Sciatic nerve (tissue), 2 donors: ENCODE measurements around the gene GAPT. TPM values are rescaled to one million over a fixed set of nuclear protein-coding genes. Genes with fewer than 3 reads are reported as not detected.

Experiments
- ATAC-seq: fragments of 200-7000 bp; cut with Tn5 transposase; one replicate; pipeline ENCODE4 v1.9.1; 2020; ENCODE audit warnings: mild to moderate bottlenecking, moderate library complexity
- DNase-seq: peaks from one replicate; pipeline ENCODE4 v3.0.0-alpha.2; 2020; ENCODE audit warnings: low spot score
- intact Hi-C: fragments of 100-400 bp; cut with DNase I; formaldehyde crosslinking; loops from one replicate; pipeline ENCODE4 v1.14.2; 2022
- total RNA-seq: library from RNA; stranded (reverse); fragmentation: NEBNext Ultra II Directional; extraction: Animal tissue kit (Norgen Biotek cat#: 25700); gene quantifications from one replicate; pipeline ENCODE4 v1.2.1, GENCODE V29; 2021
- donor health status: DM: no; HTN: no; CAD: no.
- donor health status: DM: no; HTN: no; CAD: no.

GAPT gene
- total RNA-seq = 2.9 TPM

DNA sequence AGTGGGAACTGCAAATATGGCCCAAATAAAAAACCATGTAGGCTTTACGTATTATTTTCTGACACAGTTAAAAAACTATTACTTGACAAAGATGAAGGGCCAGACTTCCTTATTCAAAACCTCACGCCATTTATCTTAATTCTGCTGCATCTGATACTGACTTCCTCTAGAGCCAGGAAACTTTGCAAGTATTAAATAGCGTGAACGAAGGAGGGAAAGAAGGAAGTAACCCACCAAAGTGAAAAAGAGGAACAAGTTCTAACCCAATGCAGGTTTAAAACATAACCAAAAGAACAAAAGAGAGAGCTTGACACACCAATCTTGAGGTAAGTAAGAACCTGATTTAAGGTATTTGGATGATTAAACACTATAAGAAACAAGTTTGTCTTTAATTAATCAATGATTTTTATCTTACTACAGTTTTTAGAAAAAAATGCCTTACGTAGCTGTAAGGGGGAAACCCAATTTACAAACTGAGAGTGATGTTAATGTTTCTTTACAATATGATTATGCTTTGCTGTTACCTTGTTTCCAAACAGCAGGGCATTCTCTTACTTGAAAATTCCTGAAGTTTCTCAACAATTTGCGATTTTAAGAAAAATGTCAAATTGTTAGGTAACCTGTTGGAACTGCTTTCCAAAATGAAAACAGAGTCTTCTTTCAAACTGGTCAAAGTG lies at the start of gene GAPT:
GAPT (plus strand) TSS at position 220 of the 677 bp plus-strand sequence. CDS start 3,102 bp downstream, outside the sequence.
- intact Hi-C loops = no loop called here
- ATAC-seq = peak; percentile 62
- no peak for DNase-seq

DNA sequence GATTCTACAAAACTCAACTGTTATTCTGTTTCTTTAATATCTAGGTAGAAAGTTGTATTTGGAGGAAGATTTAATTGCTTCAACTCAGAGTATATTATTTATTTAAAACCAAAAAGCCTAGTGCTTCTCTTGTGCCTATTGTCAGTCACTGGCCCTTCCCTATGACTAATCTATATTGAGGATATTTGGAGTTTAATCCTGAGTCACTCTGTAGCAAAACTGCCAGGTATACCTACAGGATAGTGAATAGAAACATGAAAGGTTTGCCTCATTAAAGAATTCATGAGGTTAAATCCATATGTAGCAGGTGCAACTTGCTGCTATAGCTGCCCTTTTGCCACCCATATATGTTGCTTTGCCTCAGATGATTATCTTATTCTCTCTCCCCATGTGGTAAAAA lies 46.4 kb upstream of the GAPT start:
- intact Hi-C loops = no loop called here
- ATAC-seq (no peak), DNase-seq (no peak)

DNA sequence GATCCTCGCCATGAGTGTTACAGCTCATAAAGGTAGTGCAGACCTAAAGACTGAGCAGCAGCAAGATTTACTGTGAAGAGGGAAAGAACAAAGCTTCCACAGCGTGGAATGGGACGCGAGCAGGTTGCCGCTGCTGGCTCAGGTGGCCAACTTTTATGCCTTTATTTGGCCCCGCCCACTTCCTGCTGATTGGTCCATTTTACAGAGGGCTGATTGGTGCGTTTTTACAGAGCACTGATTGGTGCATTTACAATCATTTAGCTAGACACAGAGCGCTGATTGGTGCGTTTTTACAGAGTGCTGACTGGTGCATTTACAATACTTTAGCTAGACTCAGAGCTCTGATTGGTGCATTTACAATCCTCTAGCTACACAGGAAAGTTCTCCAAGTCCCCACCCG lies 45.2 kb upstream of the GAPT start:
- intact Hi-C loops = no loop called here
- ATAC-seq (no peak), DNase-seq (no peak)

DNA sequence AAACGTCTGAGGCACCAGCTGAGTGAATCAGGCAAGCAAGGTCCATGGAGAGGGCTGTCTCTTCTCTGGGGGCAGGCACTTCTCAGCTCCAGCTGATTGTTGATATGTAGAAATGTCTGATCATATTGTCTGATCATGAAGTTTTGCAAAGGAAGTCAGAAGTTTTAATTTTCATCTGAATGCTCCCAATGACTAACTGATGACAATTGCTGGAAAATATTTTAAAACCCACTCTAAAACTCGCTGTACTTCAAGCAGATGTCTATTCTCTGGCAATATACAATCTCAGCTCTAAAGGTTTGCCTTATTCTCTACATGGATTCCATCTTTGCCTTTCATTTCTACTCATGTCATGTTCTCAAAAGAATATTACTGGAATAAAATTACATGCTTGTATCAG lies 44.0 kb upstream of the GAPT start:
- no peak for DNase-seq
- ATAC-seq = no peak
- intact Hi-C loops = no loop called here

DNA sequence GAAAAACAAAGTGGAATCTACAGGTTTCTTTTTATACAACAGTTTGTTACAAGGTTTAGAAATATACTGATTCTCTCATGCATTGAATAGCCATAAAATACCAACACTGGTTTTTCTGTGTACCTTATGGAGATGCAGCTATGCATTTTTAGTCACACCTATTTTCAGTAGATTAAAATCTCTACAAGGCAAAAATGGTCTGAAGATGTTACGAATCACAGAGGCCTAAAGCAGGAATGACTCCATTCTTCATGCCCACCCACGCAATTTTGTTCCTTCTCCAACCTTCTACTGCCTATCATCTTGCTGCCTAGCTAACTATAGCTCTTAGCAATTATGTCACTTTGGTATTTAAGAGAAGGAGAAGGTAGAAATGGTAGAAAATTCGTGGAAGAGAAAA lies 41.2 kb upstream of the GAPT start:
- DNase-seq = no peak
- intact Hi-C loops = no loop called here
- no peak for ATAC-seq

DNA sequence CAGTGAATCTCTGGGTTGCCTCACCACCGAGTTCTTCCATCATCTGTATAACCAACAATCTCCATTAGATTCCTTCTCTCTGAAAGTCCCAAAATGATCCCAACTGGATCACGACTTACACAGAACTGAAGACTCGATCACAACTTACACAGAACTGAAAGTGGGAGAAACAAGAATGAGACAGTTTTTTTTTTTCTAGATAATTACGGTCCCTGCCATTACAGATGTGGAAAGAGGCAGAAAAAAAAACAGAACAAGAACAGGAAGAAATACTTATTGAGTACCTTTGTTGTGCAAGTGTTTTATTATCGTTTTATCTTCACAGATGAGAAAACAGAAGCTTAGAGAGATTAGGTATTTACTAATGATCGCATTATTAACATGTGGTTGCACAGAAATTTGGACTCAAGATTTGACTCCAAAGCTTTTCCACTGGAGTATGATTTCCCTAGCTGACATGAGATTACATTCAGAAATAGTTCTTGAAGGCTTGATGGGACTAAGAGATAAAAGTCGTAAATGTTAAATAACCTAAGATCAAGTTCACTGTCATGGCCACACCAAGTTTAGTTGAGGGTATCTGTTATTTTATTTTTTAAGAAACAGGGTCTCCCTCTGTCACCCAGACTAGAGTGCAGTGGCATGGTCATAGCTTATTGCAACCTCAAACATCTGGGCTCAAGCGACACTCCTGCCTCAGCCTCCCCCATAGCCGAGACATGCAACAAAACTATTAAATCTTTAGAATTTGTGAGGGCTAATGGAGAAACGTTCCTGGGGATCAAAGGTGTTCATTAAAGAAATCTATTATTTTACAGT lies 40.2 kb upstream of the GAPT start:
- ATAC-seq (no peak), DNase-seq (no peak)
- intact Hi-C loops = no loop called here

DNA sequence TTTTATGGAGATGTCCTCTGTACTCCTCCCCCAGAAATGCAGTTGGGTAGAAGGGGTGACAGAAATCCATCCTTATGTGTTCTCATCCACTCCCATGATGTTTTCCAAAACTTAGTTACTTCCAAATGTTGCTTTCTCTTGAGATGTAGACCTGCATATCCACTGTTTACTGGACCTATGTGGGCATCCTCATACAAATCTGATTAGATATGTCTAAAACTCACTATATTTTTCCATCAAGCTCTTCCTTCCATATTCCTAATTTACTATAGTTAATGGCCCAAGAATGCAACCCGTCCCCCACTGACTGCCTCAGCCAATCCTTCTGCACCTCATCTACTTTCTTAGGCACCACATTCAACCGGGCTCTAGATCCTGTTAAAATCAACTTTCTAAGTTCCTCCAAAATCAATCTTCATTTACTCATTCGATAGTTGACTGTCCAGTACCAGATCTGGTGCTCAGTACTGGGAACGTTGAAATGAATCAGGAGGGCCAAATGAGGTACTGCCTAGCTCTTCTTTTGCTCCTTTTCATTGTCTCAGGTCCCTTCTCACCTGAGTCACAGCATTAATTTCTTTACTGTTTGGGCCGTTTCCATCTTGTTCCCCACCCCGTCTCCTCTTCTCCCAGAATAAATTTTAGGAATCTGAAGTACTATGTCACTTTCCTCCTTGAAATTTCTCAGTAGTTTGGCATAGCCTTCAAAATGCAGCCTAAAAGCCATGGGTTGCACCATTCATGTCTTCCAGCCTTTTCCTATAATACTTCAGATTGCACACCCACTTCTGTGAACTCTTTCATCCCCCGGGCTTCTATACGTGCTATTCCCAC lies 39.3 kb upstream of the GAPT start:
- DNase-seq (no peak), ATAC-seq (no peak)
- intact Hi-C loops = no loop called here

DNA sequence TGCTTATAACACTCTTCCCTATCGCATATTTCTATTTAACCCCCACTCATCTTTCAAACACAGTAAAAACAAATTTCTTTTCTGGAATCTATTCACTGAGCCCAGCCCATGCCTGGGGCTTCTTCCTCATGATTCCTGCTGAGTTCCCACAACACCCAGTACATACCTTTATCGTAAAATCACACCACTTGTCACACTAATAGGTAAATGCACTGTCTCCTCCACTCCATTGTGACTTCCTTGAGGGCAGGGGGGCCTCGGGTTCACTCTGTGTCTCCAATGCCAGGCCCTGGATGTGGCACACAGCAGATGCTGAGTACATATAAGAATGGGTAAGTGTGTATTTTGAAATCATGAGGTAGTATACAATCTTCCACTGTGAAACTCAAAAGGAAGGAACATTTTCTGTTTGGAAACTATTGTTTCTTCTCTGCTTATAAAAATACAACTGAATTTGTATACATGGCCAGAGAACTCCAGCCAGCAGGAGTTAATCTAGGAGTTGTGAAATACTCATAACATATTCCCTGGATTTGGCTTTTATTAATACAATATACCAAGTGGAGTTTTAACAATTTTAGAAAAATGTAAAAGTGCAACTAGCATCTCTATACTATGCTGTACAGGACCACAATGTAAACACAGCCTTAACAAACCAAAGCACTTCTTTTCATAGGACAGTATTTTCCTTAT lies 38.5 kb upstream of the GAPT start:
- ATAC-seq (no peak), DNase-seq (no peak)
- intact Hi-C loops = no loop called here

DNA sequence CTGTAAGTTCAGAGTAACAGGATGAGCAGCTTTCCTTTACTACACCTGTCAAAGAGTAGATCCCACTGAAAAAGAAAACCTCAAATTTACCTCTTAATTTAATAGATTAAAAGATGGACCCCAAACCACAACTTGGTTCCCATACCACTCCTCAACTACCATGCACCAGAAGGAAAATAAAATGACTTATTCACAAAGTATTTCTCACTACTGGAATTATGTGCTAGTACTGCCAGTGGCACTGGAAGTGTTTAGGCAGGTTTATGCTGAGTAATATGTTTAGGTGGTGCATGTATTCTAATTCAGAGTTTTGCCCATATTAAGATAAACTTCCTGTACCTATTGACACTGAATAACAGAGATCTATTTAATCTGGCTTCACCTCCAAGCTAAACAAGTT lies 37.9 kb upstream of the GAPT start:
- ATAC-seq (no peak), DNase-seq (no peak)
- intact Hi-C loops = no loop called here

DNA sequence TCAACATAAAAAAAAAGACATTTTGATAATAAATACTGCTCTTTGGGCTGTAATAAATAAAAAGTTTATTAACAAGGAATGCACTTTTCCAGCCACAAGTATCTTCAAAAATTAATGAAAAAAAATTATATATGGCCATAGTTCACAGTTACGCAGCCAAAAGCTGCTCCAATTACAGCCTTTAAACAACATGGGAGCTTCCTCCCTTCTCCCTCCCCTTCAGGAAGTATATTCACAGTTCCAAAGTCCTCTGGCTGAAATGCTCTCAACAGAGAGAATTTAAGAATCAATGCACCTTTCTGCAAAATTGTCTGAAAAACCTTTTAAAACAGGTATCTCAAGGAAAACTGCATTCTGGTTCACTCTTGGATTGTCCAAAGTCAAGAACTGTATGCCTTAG lies 37.2 kb upstream of the GAPT start:
- DNase-seq = no peak
- intact Hi-C loops = no loop called here

DNA sequence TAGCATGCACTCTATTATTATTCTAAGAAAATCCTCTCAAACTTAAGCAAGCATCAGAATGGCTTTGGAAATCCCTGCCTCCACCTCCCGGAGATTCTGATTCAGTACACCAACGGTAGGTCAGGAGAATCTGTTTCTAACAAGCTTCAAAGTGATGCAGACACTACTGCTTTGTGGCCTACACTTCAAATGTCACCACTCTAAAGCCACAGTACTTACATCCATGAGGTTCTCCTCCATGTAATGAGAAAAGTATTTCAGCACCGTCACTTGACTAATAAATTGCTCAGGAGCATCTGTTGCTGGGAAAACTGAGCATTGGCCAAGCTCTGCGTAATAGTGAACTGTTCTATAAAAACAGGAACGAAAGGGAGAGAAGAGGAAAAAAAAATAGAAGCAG lies 36.2 kb upstream of the GAPT start:
- intact Hi-C loops = loop anchor here (5.0 kb wide), 1 partner anchor 673 kb away; no protein-coding TSS in a partner anchor
- no peak for DNase-seq
- ATAC-seq = no peak

More for the DNA sequence above, 37.2 kb upstream of the GAPT start:
- no peak for ATAC-seq

DNA sequence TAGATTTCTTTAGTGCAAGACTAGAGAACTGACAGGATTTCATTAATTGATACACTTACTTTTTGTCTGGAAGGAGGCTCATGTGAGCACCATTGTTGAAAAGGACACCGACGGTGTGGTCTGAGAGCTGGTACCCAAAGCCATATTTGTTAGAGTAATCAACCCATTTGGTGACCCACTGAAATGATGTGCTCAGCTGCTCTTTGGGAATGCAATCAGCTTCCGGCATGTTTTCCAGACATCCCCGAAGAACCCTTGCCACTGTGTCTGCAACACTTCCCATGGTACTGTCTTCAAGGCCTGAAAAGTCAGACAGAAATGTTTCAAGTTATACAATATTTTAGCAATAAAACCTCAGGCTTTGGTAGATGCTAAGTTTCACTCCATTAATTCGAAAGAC lies 35.8 kb upstream of the GAPT start:
- DNase-seq (no peak), ATAC-seq (no peak)
- intact Hi-C loops = loop anchor here (5.0 kb wide), 1 partner anchor 673 kb away; no protein-coding TSS in a partner anchor

DNA sequence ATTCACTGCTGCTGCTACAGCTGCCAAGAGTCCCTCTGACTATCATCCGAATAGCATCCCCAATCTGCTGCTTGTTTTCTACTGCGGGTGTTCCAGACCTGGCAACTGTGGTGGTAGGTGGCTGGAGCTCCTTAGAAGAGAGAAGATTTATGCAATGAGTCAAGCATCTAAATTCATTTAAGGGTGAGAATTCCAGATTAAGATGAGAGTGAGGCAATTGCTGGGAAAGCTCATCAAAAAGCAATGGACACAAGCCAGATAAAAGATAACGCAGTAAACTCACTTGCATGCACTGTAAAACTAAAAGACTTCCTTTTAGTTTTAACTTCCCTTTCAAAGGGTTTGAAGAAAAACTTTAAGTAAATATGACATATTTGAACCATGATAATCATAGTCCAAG lies 35.2 kb upstream of the GAPT start:
- DNase-seq = no peak
- intact Hi-C loops = loop anchor here (2.0 to 5.0 kb wide), 2 partner anchors 674 to 955 kb away; no protein-coding TSS in a partner anchor
- no peak for ATAC-seq

DNA sequence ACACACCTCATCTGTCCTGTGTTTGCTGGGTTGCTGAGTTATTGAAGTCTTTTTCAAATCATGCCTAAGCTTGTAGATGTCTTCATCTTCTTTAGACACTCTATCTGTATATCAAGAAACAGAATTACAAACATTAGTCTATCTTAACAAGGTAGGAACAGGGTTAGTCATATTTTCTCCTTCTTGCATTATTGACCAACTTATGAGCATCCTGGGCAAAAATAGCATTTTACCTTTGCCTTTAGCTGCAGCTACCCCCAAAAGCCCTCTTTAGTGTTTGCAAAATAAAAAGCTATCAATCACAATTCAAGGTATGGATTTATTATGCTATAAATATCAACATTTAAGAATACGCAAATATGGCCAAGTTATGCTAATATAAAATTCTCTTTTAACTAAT lies 34.7 kb upstream of the GAPT start:
- DNase-seq (no peak), ATAC-seq (no peak)
- intact Hi-C loops = loop anchor here (2.0 to 5.0 kb wide), 2 partner anchors 674 to 956 kb away; no protein-coding TSS in a partner anchor

DNA sequence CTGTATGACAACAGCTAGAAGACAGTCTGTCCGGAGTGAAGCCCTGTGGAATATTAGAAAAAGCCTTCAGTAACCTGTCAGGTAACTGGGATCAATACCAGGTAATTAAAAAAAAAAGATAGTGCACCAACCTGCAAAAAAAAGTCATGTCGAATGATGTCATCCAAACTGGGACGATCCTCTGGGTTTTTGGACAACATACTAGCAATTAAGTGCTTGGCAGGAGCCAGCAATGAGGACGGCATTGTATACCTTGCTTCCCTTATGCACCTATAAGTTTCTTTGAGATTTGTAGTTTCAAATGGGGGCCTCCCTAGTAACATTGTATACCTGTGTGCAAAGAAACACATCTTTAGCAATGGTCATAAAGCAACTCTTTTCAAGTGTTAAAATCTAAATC lies 34.2 kb upstream of the GAPT start:
- no peak for ATAC-seq
- DNase-seq = no peak
- intact Hi-C loops = loop anchor here (2.0 to 5.0 kb wide), 2 partner anchors 675 to 956 kb away; no protein-coding TSS in a partner anchor

DNA sequence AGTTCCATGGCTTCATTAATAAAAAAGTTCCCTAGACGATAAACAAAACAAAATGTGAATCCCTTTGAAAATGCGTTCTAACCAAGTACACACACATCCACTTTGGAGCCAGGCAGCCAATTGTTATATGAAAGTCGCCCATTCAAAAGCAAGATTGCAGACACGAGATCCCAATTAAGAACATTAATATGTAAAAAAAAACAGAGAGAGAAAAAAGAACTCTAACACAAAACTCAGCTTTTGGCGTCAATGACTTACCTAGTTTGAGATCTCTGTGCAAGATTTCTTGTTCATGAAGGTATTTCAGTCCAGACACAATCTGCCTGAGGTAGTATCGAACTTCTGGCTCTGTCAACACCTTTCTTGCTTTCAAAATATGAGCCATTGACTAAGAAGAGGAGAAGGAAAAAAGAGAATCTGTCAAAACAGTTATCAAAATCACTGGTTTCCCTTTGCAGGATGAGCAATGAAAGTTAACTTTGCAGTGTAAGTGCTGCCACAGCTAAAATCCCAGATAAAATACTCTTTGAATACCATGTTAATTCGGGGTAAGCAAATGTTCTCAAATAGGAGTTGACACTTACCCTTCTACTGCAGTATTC lies 33.0 kb upstream of the GAPT start:
- ATAC-seq = no peak
- intact Hi-C loops = loop anchor here (5.0 kb wide), 1 partner anchor 676 kb away; no protein-coding TSS in a partner anchor
- DNase-seq = no peak

DNA sequence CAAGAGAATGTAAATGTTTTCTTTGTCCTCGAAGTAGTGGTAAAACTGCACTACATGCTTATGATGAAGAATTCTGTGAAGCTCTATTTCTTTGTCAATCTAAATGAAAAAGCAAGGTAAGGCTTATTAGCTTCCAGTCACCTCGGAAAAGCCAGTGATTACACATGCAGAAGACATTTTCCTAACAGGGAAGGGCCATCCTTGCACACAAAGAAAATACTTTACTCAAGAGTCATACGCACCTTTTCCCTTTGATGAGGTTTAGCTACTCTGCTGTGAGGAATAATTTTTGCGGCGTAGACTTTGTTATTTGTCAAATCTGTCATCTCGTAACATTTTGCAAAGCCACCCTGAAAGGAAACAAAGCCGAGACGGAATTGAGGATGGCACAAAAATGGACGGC lies 32.5 kb upstream of the GAPT start:
- intact Hi-C loops = loop anchor here (5.0 kb wide), 1 partner anchor 676 kb away; no protein-coding TSS in a partner anchor
- ATAC-seq = no peak
- DNase-seq = no peak
